Measurements from ENCODE around the gene POFUT1. TPM values are rescaled to one million over a fixed set of nuclear protein-coding genes. Genes with fewer than 3 reads are reported as not detected.

Gene POFUT1
- total and polyA plus RNA-seq, 2 of the 8 experiments (the other 6 are each of a cell fraction or from before 2014, with no cell fraction given), result 19.4 to 24.4 TPM

- Histone ChIP-seq H2AFZ (ENCODE audit: low read length) (no peak overlapping the region), H3K4ac (replicated peaks; ENCODE audit: insufficient read length, low read depth, low read length) (no peak overlapping the region), H3K9ac (replicated peaks in 1 of 4; ENCODE audit: extremely low read depth in 1 of 4, low read depth in 3 of 4, low read length in 3 of 4) (no peak overlapping the region), H2BK5ac (ENCODE audit: low read depth, low read length) (no peak overlapping the region), H3K4me3 (ENCODE audit: extremely low read depth in 1 of 4, insufficient read depth in 2 of 4, low read depth in 3 of 4, low read length in 4 of 4) (no peak overlapping the region), H3K18ac (ENCODE audit: extremely low read depth, low read length) (no peak overlapping the region), H2BK20ac (ENCODE audit: low read length) (no peak overlapping the region), H2BK12ac (ENCODE audit: low read depth, low read length) (no peak overlapping the region), H3K27ac (ENCODE audit: low read depth, low read length) (no peak overlapping the region), H3K9me3 (ENCODE audit: insufficient read depth in 2 of 2, low read depth in 1 of 2, low read length in 1 of 2) (no peaks in the 10 kb centered on the region), H3K56ac (replicated peaks; ENCODE audit: insufficient read length, low read depth, low read length) (no peak overlapping the region), H4K20me1 (replicated peaks in 1 of 2; ENCODE audit: control insufficient read depth in 1 of 2, insufficient read depth in 2 of 2, low read length in 2 of 2) (peaks cover 3 to 7% of the 10 kb centered on the region in 2 experiments), H2BK120ac (replicated peaks; ENCODE audit: low read depth, low read length) (no peak overlapping the region), H4K5ac (ENCODE audit: insufficient read length, low read depth, low read length) (no peak overlapping the region), H3K4me2 (ENCODE audit: insufficient read depth in 1 of 2, low read depth in 2 of 2, low read length in 2 of 2) (no peak overlapping the region), H2BK15ac (ENCODE audit: low read length) (no peak overlapping the region), H3K36me3 (ENCODE audit: control insufficient read depth in 2 of 4, insufficient read depth in 4 of 4, low read length in 3 of 4) (peaks cover 30 to 61% (median 55%) of the 10 kb centered on the region in 4 experiments), H3K4me1 (replicated peaks in 1 of 4; ENCODE audit: control insufficient read depth in 3 of 4, insufficient read depth in 4 of 4, low read length in 3 of 4) (no peaks in the 10 kb centered on the region), H3K79me1 (ENCODE audit: low read depth, low read length) (no peaks in the 10 kb centered on the region), H3K23me2 (ENCODE audit: low read depth, low read length) (no peaks in the 10 kb centered on the region), H3K27me3 (replicated peaks in 1 of 4; ENCODE audit: control insufficient read depth in 3 of 4, extremely low read depth in 1 of 4, insufficient read depth in 3 of 4, low read length in 3 of 4) (no peaks in the 10 kb centered on the region), H3K23ac (ENCODE audit: insufficient read length) (no peak overlapping the region), H4K8ac (ENCODE audit: extremely low read depth, insufficient read depth, low read length) (no peak overlapping the region), H4K91ac (replicated peaks; ENCODE audit: insufficient read length, low read length) (no peak overlapping the region), H2AK5ac (ENCODE audit: low read depth, low read length) (no peak overlapping the region), H3K14ac (ENCODE audit: insufficient read length) (no peak overlapping the region), H3K79me2 (ENCODE audit: control insufficient read depth in 1 of 2, insufficient read depth in 2 of 2, low read length in 2 of 2) (no peaks in the 10 kb centered on the region)
- DNase-seq (ENCODE audit: low read depth in 1 of 2, low spot score in 2 of 2), result no peak
- FAIRE-seq, result no peak
- ChIA-PET CTCF (ENCODE audit: partially characterized antibody) (no interaction called here), POLR2A (ENCODE audit: partially characterized antibody) (no interaction called here)
- WGBS, 2 experiments (ENCODE audit: extremely low coverage in 1 of 2, insufficient coverage in 1 of 2, insufficient read length in 1 of 2, insufficient replicate concordance in 2 of 2, low coverage in 1 of 2, low lambda C conversion rate in 2 of 2, missing lambda C conversion rate in 1 of 2), result 78% methylated on average over 3 of the region's 3 CpGs; no CpG with 5 or more reads in 1 of the 2 experiments
- TF ChIP-seq ZNF274 (IDR thresholded peaks at IDR 0.05; ENCODE audit: borderline replicate concordance, extremely low read depth, low read length) (no peak), EP300 (IDR thresholded peaks at IDR 0.05; ENCODE audit: borderline replicate concordance in 1 of 2, low read depth in 2 of 2, low read length in 2 of 2) (no peak), SP2 (IDR thresholded peaks at IDR 0.05; ENCODE audit: low read length) (no peak), TBP (IDR thresholded peaks at IDR 0.05; ENCODE audit: low read depth, low read length) (no peak), CREB1 (IDR thresholded peaks at IDR 0.05) (no peak), RXRA (IDR thresholded peaks at IDR 0.05; ENCODE audit: insufficient read depth, low read depth, low read length) (no peak), POU5F1 (IDR thresholded peaks at IDR 0.05; ENCODE audit: low read depth, low read length) (no peak)
- TF ChIP-seq, protein P1, sequence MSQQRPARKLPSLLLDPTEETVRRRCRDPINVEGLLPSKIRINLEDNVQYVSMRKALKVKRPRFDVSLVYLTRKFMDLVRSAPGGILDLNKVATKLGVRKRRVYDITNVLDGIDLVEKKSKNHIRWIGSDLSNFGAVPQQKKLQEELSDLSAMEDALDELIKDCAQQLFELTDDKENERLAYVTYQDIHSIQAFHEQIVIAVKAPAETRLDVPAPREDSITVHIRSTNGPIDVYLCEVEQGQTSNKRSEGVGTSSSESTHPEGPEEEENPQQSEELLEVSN (IDR thresholded peaks at IDR 0.05), result no peak
- TF ChIP-seq, protein P2, sequence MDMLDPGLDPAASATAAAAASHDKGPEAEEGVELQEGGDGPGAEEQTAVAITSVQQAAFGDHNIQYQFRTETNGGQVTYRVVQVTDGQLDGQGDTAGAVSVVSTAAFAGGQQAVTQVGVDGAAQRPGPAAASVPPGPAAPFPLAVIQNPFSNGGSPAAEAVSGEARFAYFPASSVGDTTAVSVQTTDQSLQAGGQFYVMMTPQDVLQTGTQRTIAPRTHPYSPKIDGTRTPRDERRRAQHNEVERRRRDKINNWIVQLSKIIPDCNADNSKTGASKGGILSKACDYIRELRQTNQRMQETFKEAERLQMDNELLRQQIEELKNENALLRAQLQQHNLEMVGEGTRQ (IDR thresholded peaks at IDR 0.05; ENCODE audit: low read length), result no peak
These were observed 45.3 kb upstream of the POFUT1 start for GRCh38 chr20:32162351-32162750.
